NCI-H1417 treated with DMSO at 0.1 percent for 48 hours (cell line): ENCODE measurements around the gene TMPO.
"Not testable (repeated sequence)": the region's sequence is repeated elsewhere in the genome, so short reads cannot be mapped to it uniquely, and the experiment has no call there.

Source experiments
- DNase-seq: peaks from one replicate; lab custom pipeline; 2025; lab: John Stamatoyannopoulos, UW

Gene TMPO

GRCh38 chr12:98579347-98579746 is 64.0 kb downstream of the TMPO start:
- no peak for DNase-seq

- DNase-seq: no peak
Measured at GRCh38 chr12:98579835-98580234, 64.4 kb downstream of the TMPO start.

- DNase-seq: no peak
Measured at GRCh38 chr12:98580695-98581094, 65.3 kb downstream of the TMPO start.

DNA sequence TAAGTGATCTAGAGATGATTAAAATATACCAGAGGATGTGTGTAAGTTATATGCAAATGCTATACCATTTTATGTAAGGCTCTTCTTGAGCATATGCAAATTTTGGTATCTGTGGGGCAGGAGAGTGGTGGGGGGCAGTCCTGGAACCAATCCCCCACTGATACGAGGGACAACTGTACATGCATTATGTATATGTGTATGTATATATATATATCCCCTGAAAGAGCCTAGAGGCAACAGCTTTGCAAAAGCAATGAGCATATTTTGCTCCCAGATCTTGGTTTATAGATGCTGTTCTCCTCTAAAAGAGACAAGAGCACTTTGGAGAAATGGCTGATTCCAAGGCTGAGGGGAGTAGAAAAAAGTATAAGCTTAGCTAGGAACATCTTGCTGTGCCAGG is 65.7 kb downstream of the TMPO start:
- DNase-seq: no peak

DNA sequence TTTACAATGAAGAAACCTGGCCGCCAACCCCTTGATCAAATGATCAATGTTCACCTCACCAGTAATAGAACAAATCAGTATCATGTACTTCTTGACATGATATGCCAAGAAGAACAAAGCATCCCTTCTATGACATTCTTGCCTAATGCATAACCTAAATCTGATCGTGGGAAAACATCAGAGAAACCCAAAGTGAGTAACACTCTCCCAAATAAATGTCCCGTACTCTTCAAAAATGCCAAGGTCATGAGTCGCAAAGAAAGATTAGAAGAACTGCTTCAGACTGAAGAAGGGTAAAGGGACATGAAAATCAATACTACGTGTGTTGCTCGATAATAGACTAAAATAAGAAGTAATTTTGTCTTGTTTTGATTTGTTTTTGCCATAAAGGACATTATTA is 66.7 kb downstream of the TMPO start:
- no peak for DNase-seq

DNA sequence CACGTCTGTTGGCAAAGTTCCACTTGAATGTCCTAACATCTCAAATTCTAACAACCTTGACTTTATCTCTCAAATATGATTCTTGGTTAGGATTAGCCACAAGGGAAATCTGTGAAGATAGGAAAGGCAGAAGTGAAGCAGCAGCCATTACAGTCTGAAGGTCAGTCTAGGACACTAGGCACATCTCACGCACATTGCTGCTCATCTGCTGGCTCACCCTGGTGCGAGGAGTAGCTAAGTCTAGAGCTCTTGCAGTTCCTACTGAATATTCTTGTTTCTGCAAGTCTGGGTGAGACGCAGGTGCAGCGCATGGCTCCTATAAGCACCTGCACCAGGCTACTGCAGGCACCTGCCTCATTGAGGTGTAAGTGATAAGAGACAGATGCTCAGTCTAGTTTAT is 71.7 kb downstream of the TMPO start:
- no peak for DNase-seq

DNA sequence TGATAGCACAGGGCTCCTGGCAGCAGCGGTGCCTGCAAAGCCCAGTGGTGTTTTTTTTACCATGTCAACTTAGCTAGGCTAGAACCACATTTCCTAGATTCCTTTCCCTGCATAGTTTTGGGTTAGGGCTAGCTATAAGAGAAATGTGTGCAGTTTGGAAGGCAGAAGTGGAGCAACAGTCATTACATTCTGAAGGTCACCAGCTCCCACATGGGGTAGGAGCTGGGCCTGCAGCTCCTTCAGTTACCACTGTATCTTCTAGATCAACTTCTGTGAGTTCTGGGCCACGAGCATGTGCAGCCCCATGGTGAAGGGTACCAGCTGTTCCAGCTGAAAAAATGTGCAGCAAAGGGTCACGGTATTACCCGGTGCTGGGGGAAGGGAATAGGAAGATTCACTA is 75.8 kb downstream of the TMPO start:
- DNase-seq: no peak

- DNase-seq: no peak
Measured at GRCh38 chr12:98592825-98593322, 77.5 kb downstream of the TMPO start.

GRCh38 chr12:98593351-98594049 is 78.1 kb downstream of the TMPO start, which contains the start of gene SLC25A3:
Gene SLC25A3, plus strand, starts transcription at chr12:98593686. Its CDS starts 293 bp downstream, at chr12:98593979.
- DNase-seq: peak; percentile 87

DNA sequence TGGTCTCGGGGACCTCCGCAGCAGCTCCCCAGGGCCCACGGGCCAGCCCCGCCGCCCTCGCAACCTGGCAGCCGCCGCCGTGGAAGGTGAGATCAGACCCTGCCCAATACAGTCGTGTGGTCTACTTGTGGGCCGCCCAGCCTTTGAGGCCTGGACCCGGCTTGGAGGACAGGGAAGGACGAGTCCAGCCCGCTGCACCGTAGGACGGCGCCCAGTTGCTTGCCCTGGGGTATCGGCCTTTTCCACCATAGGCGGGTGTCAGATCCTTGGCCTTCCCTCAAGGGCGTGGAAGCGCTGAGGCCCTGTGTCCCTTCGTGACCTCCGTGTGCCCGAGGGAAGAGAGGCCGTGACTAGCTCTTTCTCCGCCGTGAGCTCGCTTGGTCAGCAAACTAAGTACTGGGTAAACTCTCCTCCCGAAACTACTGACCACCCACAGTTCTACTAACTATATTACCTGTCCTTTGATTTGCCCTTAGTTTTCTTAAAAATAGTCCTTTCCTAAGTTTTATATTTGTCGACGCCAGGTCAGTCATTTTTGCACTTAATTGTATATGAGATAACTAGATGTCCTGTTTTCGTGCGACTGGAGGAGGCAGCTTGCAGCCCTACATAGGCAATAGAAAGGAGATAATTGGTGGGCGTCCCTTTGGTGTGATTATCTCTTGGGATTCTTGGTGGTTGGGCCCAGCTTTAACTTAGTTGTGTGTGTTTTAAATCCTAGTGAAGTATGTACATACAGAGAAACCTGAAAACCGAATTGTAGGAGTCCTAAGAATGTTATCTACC is 78.9 kb downstream of the TMPO start:
- no peak for DNase-seq

DNA sequence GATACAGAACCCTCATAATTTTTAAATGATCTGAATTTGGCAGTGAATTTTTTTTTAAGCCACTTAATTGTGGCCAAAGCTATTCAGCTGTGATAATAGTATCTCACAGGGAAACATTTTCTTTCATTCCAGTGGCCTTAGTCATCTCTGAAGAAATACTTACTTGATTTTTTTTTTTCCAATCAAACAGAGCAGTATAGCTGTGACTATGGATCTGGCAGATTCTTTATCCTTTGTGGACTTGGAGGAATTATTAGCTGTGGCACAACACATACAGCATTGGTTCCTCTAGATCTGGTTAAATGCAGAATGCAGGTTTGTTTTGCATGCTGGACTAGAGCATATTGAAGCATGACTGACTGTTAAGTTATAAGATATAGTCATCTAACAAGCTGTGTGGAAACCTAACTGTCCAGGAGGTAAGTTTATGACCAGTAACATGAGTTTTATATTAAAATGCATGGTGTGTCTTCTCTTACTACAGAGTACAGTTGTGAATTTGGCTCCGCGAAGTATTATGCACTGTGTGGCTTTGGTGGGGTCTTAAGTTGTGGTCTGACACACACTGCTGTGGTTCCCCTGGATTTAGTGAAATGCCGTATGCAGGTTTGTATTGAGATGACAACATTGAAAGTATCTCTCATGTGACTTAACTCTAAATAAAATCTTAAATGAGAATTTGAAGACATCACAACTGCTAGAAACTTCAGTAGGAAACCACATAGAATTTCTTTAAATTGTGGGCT is 80.0 kb downstream of the TMPO start:
- no peak for DNase-seq

GRCh38 chr12:98597313-98597712 is 81.9 kb downstream of the TMPO start:
- not testable (repeated sequence) for DNase-seq
